GM11168 (cell line): ENCODE measurements around the gene COG5.

Experiments
- in situ Hi-C: fragments of 300-500 bp; cut with MboI; formaldehyde crosslinking; loops from one replicate; pipeline ENCODE4 v1.12.0; 2022; ENCODE audit warnings: low sequenced_read_pairs; ENCODE audit not compliant: unreplicated experiment

COG5 gene

DNA sequence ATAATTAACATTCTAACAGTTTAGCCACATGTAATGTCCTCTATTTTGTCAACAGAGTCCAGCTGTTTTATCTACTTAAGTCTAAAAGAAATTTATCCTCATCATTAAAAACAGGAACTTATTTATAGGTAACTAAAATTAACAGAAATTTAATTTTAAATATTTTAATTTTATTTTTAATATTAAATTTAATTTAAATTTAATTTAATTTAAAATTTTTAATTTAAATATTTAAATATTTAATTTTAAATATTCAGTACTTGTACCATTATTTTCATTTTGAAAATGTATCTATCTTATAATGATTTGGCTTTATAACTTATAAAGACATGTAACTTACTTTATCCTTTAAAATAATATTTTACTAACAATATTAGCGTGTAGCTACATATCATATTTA, 94.9 kb downstream of the COG5 start:
- in situ Hi-C loops, result loop anchor here (5.0 to 25.0 kb wide), 2 partner anchors 258 to 393 kb away; no protein-coding TSS in a partner anchor

- in situ Hi-C loops, result loop anchor here (5.0 to 25.0 kb wide), 2 partner anchors 259 to 394 kb away; no protein-coding TSS in a partner anchor
These were observed 95.7 kb downstream of the COG5 start for GRCh38 chr7:107467972-107468371.

DNA sequence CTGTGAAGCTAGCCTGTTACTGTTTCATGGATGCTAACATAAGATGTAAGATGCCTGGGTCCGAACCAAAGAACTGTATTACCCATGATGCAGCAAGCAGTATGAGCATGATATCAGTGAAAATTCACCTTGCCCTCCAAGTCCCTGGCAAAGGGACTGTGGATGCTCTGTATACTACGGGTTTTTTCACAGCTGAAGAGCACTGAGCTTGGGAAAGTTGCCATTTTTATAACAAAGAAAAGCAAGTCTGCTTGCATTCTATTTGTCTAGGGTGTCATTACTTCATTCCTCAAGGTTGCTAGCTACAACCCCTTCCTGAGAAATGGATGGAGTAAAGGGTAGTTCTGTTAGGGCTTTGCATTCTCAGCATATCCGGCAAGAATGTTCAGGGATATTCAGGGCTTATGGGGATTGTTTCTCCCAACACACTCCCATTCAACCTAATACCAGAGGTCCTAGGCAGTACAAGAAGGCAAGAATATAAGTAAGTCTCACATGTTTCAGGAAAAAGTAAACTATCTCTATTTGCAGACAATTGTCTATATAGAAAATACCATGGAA, 99.0 kb downstream of the COG5 start:
- in situ Hi-C loops, result loop anchor here (5.0 to 25.0 kb wide), 2 partner anchors 263 to 398 kb away; no protein-coding TSS in a partner anchor

DNA sequence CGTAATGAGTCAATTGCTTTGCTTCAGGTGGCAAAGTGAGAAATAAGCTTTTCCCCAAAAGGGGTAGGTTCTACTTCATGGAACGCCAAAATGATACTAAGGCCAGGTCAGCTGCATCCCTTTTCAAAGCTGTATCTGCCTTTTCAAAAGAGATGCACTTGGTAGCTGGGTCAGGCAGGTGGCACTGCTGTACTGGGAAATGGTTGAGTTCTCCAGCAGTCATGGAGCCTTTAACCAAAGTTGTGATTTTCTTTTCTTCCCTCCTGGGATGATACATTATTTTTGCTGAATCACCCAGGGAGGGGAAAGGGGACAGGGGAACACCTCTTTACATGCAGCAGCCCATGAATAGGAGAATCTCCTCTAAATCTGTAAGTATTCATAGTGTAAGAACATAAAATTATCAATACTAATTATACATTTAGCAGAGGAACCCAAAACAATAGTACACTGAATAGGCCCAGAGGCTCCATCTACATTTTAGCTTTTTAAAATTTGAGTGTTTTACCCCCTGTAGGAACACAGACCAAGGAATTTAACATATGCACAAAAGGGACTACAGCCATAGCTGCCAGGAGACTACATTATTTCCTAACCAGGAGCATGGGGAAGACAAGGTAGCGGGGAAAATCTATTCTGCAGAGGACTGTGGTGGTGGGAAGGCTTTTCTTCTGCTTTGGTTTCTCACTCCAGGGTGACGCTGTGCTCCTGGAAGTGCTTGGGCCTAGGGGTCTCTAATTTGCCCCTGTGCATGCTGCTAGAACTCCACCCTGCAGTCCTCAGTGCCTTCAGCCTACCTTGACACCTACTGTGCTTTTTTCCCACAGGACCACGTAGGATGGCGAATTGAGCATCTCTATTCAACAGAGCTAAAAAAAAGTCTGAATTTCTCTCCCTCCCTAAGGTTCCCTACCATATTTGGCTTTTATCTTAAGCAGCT, 100.3 kb downstream of the COG5 start:
- in situ Hi-C loops, result loop anchor here (25.0 kb wide), 1 partner anchor 399 kb away; no protein-coding TSS in a partner anchor

- in situ Hi-C loops, result loop anchor here (25.0 kb wide), 1 partner anchor 400 kb away; no protein-coding TSS in a partner anchor
These were observed 101.7 kb downstream of the COG5 start for GRCh38 chr7:107461938-107462533.

DNA sequence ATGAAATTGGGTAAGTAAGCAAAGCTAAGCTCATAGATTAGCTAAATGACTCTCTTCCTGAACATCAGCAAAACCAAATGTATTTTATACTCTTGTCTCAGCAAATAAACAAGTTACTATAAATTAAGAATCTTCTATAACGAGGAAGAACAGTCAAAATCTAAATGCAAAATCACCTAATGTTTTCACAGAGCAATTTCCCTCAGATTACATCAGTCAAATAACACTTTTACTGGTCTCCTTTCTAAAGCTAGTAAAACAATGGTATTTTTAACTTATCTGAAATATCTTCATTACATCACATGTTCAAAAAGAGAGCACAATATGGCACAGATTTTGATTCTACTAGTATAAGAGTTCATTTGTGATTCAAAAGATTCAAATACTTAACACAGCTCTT, 110.3 kb downstream of the COG5 start:
- in situ Hi-C loops, result loop anchor here (25.0 kb wide), 1 partner anchor 409 kb away; no protein-coding TSS in a partner anchor

GRCh38 chr7:107450970-107451369, 112.8 kb downstream of the COG5 start:
- in situ Hi-C loops, result loop anchor here (25.0 kb wide), 1 partner anchor 411 kb away; no protein-coding TSS in a partner anchor

DNA sequence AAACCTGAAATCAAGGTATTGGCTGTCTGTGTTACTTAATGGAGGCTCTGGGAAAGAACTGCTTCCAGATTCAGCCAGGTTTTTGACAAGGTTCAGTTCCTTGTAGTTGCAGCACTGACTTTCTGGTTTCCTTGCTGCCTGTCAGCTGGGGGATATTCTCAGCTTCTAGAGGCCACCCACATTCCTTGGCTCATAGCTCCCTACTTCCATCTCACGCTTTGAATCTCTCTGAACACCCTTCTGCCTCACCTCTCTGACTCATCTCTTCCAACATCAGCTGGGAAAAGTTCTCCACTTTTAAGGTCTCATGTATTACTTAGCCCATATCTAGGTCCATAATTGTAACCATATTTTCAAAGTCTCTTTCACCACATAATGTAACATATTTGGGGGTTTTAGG, 116.7 kb downstream of the COG5 start:
- in situ Hi-C loops, result no loop called here

GRCh38 chr7:107446531-107446930, 117.2 kb downstream of the COG5 start:
- in situ Hi-C loops, result no loop called here

DNA sequence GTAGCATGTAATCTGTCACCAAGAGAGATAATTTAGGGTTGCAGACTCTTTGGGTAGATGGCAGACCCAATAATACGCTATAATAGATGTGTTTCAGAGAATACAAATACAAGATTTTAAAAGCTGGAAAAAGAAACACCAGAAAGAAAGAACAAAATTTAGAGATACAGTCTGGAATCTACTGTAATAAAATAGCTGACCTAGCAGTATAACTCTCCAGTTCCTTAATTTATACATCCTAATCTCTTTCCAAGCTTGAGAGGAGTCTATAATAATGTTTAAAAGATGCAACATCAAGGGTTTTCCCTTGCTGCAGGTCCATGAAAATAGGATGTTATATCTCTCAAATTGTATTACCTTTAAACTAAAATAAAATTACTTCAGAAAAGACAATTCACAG, 121.0 kb downstream of the COG5 start:
- in situ Hi-C loops, result no loop called here

DNA sequence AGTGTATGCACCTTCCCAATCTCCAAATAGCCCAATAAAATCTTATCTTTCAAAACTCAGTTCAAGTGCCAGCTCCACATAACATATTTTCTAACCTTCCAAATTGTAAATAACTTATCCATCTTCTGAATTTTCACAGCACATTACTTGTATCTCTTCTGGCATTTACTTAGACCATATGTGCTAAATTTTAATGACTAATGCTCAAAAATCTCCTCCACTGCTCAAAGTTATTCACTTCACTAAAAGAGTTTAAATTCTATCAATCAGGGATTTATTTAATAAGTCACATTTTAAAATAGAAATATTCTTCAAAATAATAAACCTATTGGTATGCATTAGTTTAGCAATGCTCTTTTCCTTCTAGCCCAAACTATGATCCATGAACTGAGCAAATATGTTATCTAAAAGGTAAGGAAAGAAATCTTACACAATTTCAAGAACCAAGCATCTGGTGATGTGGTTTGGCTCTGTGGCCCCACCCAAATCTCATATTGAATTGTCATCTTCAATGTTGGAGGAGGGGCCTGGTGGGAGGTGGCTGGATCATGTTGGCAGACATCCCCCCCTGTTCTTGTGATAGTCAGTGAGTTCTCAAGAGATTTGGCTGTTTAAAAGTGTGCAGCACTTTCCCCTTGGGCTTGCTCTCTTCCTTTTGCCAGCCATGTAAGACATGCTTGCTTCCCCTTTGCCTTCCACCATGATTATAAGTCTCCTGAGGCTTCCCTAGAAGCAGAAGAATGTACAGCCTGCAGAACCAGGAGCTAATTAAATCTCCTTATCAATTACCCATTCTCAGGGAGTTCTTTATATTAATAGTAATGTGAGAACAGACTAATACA, 121.9 kb downstream of the COG5 start:
- in situ Hi-C loops, result no loop called here

DNA sequence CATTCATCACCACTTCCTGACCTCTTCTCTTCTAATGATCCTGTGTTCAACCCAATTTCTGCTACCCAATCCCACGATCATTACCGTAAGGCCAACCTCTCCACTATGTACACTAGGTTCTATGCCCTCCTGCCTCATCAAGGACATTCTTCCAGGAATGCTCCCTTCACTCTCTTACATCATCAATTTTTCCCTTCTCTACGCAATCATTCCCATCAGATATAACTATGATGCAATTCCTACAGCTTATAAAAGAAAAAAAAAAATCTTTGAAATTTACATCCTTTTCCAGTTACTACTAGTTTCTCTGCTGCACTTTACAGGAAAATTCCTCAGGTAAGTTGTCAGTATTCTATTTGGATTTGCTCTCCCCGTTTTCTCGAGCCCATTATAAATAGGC, 124.7 kb downstream of the COG5 start:
- in situ Hi-C loops, result no loop called here

- in situ Hi-C loops, result no loop called here
These were observed 128.0 kb downstream of the COG5 start for GRCh38 chr7:107435749-107436148.

- in situ Hi-C loops, result no loop called here
These were observed 131.5 kb downstream of the COG5 start for GRCh38 chr7:107432261-107432660.

GRCh38 chr7:107430057-107430456, 133.7 kb downstream of the COG5 start:
- in situ Hi-C loops, result no loop called here

- in situ Hi-C loops, result no loop called here
These were observed 135.1 kb downstream of the COG5 start for GRCh38 chr7:107428642-107429041.

GRCh38 chr7:107427462-107427861, 136.3 kb downstream of the COG5 start:
- in situ Hi-C loops, result no loop called here

- in situ Hi-C loops, result no loop called here
These were observed 149.5 kb downstream of the COG5 start for GRCh38 chr7:107414198-107414597.

DNA sequence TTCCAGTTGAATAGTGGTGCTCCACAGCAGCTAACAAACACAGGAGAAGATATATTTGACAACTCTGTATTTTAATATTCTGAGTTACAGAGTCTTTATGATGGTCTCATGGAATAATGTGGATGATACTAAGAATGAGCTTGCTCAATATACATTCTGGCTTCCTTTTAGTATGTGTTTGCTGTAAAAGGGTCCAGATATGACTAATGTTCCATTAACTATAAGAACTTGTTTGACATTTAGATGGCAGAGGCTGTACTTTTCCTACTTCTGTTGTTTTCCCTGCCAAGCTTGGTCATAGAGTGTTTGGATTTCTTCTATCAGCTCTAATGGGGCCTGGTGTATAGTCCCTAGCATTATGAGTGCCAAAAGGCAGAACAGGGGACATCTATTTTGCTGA, 155.4 kb downstream of the COG5 start:
- in situ Hi-C loops, result no loop called here

- in situ Hi-C loops, result no loop called here
These were observed 158.2 kb downstream of the COG5 start for GRCh38 chr7:107405559-107405958.
